RWPE2 (cell line): Measurements from ENCODE around the gene C1orf21.

Experiments used
- ATAC-seq: fragments of 200-7000 bp; cut with Tn5 transposase; 3 replicates; pipeline ENCODE4 v1.9.1; 2021; ENCODE audit warnings: low read depth
- DNase-seq: peaks from one replicate; pipeline ENCODE4 v3.0.0-alpha.2; 2020; ENCODE audit warnings: low spot score
- H3K27ac ChIP-seq: fragments of 450-650 bp; 2 replicates; pipeline ENCODE4 v1.5.1; 2017; ENCODE audit warnings: mild to moderate bottlenecking; ENCODE audit not compliant: poor library complexity, severe bottlenecking
- H3K27me3 ChIP-seq: fragments of 250-450 bp; sonication (Bioruptor Pico); 2 replicates; pipeline ENCODE4 v1.5.1; 2021; ENCODE audit warnings: mild to moderate bottlenecking, moderate library complexity; ENCODE audit not compliant: insufficient read depth, poor library complexity, severe bottlenecking
- H3K36me3 ChIP-seq: fragments of 250-450 bp; sonication (Bioruptor Pico); 2 replicates; pipeline ENCODE4 v1.5.1; 2020; ENCODE audit warnings: low read depth, mild to moderate bottlenecking, moderate library complexity
- H3K4me1 ChIP-seq: fragments of 250-450 bp; sonication (Bioruptor Pico); 2 replicates; pipeline ENCODE4 v1.5.1; 2021; ENCODE audit warnings: mild to moderate bottlenecking, moderate library complexity; ENCODE audit not compliant: insufficient read depth, poor library complexity, severe bottlenecking
- H3K4me3 ChIP-seq: fragments of 250-450 bp; sonication (Bioruptor Pico); 2 replicates; pipeline ENCODE4 v1.5.1; 2021; ENCODE audit warnings: mild to moderate bottlenecking, moderate library complexity; ENCODE audit not compliant: severe bottlenecking
- H3K9me3 ChIP-seq: fragments of 250-450 bp; sonication (Bioruptor Pico); 2 replicates; pipeline ENCODE4 v1.5.1; 2021; ENCODE audit warnings: mild to moderate bottlenecking, moderate library complexity; ENCODE audit not compliant: severe bottlenecking
- TF ChIP-seq, protein P1 (sequence below): fragments of 450-650 bp; IDR thresholded peaks from one replicate; pipeline ENCODE4 v1.5.1; 2017; ENCODE audit warnings: mild to moderate bottlenecking, moderate library complexity; ENCODE audit not compliant: poor library complexity, severe bottlenecking

C1orf21 gene

DNA sequence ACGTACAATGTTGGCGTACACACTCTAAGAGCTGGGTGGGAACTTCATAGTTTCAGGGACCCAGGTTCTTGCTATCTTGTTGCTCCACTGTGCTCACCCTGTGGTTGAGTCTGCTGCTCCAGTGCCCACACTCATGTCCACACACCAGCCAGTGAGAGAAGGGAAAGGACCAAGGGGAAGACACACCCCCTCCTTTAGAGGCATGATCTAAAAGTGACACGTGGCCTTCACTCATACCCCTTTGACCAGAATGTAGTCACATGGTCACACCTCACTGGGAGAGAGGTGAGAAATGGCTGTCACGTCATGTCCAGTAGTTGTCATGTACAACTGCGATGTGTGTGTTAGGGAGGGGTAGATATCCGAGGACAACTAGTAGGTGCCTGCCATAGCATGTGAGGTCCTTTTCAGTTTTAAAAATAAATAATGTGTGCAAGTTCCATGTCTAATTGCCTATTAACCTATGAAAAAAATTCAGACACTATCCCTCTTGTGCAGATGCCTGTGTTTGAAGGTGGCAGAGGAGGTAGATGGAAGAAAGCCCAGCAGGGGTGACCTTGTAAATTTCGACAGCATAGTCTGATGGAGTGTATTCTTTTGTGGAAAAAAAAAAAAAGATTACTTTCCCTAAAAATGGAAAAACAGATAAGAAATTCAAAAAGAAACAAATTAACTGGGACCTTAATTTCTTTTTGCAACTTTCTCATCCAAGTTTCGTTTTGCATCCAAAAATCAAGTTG, 149.6 kb downstream of the C1orf21 start:
- TF ChIP-seq, protein P1, sequence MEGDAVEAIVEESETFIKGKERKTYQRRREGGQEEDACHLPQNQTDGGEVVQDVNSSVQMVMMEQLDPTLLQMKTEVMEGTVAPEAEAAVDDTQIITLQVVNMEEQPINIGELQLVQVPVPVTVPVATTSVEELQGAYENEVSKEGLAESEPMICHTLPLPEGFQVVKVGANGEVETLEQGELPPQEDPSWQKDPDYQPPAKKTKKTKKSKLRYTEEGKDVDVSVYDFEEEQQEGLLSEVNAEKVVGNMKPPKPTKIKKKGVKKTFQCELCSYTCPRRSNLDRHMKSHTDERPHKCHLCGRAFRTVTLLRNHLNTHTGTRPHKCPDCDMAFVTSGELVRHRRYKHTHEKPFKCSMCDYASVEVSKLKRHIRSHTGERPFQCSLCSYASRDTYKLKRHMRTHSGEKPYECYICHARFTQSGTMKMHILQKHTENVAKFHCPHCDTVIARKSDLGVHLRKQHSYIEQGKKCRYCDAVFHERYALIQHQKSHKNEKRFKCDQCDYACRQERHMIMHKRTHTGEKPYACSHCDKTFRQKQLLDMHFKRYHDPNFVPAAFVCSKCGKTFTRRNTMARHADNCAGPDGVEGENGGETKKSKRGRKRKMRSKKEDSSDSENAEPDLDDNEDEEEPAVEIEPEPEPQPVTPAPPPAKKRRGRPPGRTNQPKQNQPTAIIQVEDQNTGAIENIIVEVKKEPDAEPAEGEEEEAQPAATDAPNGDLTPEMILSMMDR = no peak
- H3K4me3 ChIP-seq = no peak overlapping the region
- H3K27ac ChIP-seq = no peak overlapping the region
- ATAC-seq = no peak
- no peaks in the 10 kb centered on the region for H3K9me3 ChIP-seq
- H3K27me3 ChIP-seq = no peaks in the 10 kb centered on the region
- peaks cover 5% of the 10 kb centered on the region for H3K4me1 ChIP-seq
- no peak for DNase-seq
- H3K36me3 ChIP-seq = no peaks in the 10 kb centered on the region

- ATAC-seq (no peak), DNase-seq (no peak)
- TF ChIP-seq, protein P1 = no peak
- H3K9me3 ChIP-seq = no peaks in the 10 kb centered on the region
- peaks cover 10% of the 10 kb centered on the region for H3K4me1 ChIP-seq
- no peak overlapping the region for H3K4me3 ChIP-seq
- no peak overlapping the region for H3K27ac ChIP-seq
- H3K36me3 ChIP-seq = no peaks in the 10 kb centered on the region
- H3K27me3 ChIP-seq = no peaks in the 10 kb centered on the region
These were observed 152.8 kb downstream of the C1orf21 start for GRCh38 chr1:184539580-184539979.

GRCh38 chr1:184541537-184542152, 154.8 kb downstream of the C1orf21 start:
- no peak overlapping the region for H3K27ac ChIP-seq
- H3K4me1 ChIP-seq = peaks cover 25% of the 10 kb centered on the region
- no peaks in the 10 kb centered on the region for H3K27me3 ChIP-seq
- H3K9me3 ChIP-seq = no peaks in the 10 kb centered on the region
- no peak for ATAC-seq
- no peaks in the 10 kb centered on the region for H3K36me3 ChIP-seq
- TF ChIP-seq, protein P1 = no peak
- H3K4me3 ChIP-seq = no peak overlapping the region
- DNase-seq = no peak

- peaks cover 25% of the 10 kb centered on the region for H3K4me1 ChIP-seq
- H3K9me3 ChIP-seq = no peaks in the 10 kb centered on the region
- DNase-seq = no peak
- H3K27ac ChIP-seq = no peak overlapping the region
- no peak overlapping the region for H3K4me3 ChIP-seq
- TF ChIP-seq, protein P1 = no peak
- H3K36me3 ChIP-seq = no peaks in the 10 kb centered on the region
- no peak for ATAC-seq
- no peaks in the 10 kb centered on the region for H3K27me3 ChIP-seq
These were observed 155.5 kb downstream of the C1orf21 start for GRCh38 chr1:184542291-184542690.

GRCh38 chr1:184545601-184546000, 158.8 kb downstream of the C1orf21 start:
- H3K27me3 ChIP-seq = no peaks in the 10 kb centered on the region
- peak; percentile 95 for ATAC-seq
- H3K4me3 ChIP-seq = no peak overlapping the region
- H3K9me3 ChIP-seq = no peaks in the 10 kb centered on the region
- TF ChIP-seq, protein P1 = no peak
- no peaks in the 10 kb centered on the region for H3K36me3 ChIP-seq
- H3K4me1 ChIP-seq = peaks cover 20% of the 10 kb centered on the region
- peak overlapping the region; percentile 71 for H3K27ac ChIP-seq
- no peak for DNase-seq
